SIG-M5 treated with dmso at 0.1 percent for 504 hours (cell line): ENCODE data around the gene PCNT.
A peak's percentile ranks its signal among the peaks of the same experiment; 100 is the strongest.
"Not testable (repeated sequence)": the region's sequence is repeated elsewhere in the genome, so short reads cannot be mapped to it uniquely, and the experiment has no call there.

ENCODE experiments used
- DNase-seq: peaks from one replicate; lab custom pipeline; 2025; ENCODE audit not compliant: unreplicated experiment; lab: John Stamatoyannopoulos, UW

PCNT gene

DNA sequence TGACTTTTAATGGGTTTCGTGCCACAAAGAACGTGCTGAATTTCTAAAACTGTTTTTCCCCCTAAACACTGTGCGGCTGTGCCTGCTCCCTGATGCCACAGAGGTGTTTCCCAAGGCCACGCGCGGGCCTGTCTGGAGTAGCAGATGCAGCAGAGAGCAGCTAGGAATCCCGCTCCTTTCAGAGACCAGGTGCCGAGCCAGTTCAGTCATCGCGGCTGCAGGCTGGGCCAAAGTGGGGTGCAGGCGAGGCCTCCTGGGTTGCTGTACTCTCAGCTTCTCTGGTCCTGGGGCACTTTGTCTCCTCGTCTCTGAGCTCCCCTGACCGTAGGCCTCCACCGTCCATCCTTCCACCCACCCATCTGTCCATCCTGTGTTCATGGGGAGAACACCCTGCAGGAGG, 117.4 kb downstream of the PCNT start:
- DNase-seq = no peak

DNA sequence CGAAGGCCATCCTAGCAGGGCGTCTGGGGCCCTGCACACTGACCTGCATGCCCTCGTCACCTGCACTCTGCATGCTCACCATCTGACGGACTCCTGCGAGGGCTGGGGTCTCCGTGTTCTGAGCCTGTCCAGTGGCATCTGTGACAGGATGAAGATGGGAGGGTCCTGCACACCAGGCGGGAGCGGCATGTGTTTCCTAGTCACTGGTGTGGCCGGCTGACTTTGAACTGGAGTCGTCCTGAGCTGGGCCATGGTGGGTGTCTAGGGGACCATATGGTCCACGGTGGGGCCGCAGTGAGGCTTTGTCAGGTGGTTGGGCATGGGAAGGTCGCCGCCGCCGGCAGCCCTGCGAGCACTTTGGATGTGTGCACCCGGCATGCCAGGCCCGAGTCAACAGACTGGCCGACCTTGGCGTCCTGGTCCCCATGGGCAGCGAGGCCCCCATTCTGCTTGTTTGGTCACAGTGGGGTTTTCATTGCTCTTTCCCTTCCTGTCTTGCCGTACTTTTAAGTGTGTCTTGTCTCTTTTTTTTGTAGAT, 118.1 kb downstream of the PCNT start:
- no peak for DNase-seq

- DNase-seq = no peak
These were observed 119.0 kb downstream of the PCNT start for GRCh38 chr21:46442938-46443337.

- DNase-seq = no peak
These were observed 120.0 kb downstream of the PCNT start for GRCh38 chr21:46443910-46444309.

GRCh38 chr21:46448108-46448507, 124.2 kb downstream of the PCNT start:
- no peak for DNase-seq

DNA sequence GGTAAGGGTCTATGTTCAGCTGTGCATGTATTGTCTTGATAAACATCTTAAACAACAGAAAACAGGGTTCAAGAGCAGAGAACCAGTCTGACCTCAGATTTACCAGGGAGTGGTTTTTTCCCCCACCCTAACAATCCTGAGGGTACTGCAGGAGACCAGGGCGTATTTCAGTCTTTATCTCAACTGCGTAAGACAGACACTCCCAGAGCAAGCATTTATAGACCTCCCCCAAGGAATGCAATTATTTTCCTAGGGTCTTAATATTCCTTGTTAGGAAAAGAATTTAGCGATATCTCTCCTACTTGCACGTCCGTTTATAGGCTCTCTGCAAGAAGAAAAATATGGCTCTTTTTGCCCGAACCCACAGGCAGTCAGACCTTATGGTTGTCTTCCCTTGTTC, 124.9 kb downstream of the PCNT start:
- DNase-seq = not testable (repeated sequence)

GRCh38 chr21:46452710-46453109, 128.8 kb downstream of the PCNT start:
- no peak for DNase-seq

- DNase-seq = no peak
These were observed 130.2 kb downstream of the PCNT start for GRCh38 chr21:46454142-46454541.

DNA sequence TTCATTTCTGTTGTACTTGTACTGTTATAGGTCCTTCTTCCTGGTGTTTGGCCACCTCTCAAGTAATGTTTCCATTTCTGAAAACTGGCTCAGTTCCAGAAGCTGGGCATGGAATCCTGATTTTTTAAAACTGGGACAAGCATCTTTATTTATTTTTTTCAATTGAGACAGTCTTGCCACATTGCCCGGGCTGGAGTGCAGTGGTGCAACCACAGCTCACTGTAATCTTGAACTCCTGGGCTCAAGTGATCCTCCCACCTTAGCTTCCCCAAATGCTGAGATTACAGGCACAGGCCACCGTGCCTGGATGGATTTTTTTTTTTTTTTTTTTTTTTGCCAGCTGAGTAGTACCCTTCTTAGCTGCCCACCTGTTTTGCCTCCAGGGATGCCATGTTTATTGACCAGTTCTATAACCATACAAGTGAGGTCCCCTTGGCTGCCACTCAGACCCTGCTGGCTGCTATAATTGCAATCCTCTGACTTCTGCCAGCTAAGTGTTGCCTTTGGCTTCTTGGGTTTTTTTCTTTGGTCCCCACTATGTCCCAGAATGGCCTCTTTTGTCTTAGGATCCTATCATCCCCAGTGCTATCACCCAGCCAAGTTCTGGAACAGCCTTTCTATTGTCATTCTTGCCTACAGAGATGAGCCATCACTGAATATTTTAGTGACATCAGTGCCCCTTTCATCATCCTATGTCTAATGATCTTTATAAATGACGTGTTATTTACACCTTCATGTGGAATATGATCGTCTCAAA, 130.9 kb downstream of the PCNT start:
- DNase-seq = no peak

GRCh38 chr21:46455575-46456385, 131.8 kb downstream of the PCNT start:
- no peak for DNase-seq

DNA sequence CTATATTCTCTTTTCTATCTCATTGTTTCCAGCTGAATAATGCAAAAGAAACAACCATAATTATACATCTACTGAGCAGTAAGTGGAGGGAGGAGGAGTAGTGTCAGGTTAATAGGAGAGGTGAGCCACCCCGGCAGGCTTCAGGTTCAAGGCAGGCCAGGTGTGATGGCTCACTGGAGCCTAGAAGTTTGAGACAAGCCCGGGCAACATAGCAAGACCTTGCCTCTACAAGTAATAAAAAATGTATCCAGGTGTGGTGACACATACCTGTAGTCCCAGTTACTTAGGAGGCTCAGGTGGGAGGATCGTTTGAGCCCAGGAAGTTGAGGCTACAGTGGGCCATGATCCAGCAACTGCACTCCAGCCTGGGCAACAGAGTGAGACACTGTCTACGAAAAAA, 132.8 kb downstream of the PCNT start:
- no peak for DNase-seq

- peak; percentile 58 for DNase-seq
These were observed 133.9 kb downstream of the PCNT start for GRCh38 chr21:46457801-46458314.

DNA sequence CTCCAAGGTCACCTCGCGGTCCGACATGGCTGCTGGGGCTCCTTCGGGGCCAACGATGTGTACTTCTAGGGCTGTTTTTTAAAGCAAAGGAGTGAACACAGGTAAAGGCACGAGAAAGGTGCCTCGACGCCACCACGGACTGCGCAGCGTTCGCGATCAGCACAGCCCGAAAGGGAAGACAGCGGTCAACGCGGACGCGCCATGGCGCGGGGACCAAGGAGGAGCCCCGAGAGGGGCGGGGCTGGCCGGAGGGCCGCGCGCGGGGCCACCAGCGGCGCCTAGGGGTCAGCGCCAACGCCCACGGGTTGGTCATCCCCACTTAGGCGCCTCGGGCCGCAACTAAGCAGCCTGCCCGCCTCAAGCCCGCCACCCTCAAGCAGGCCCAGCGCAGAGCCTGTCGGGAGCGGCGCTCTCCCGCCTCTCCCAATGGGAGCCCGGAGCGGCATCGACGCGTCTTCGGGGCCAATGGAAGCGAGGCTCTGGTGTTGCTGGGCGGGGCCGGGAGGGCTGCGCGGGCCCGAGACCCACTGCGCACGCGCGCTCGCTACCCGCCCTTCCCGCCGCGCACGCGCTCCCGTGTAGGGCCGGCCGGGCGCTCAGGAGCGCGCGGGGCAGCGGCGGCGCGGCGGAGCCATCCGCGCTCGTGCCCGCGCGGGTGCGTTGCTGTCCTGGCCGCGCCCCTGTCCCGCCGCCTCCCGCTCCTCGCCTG, 134.5 kb downstream of the PCNT start, which contains the start of gene DIP2A:
TSS of gene DIP2A (plus strand) at position 577 of the 709 bp plus-strand sequence. CDS start 241 bp downstream, outside the sequence.
- DNase-seq = peak; percentile 97

DNA sequence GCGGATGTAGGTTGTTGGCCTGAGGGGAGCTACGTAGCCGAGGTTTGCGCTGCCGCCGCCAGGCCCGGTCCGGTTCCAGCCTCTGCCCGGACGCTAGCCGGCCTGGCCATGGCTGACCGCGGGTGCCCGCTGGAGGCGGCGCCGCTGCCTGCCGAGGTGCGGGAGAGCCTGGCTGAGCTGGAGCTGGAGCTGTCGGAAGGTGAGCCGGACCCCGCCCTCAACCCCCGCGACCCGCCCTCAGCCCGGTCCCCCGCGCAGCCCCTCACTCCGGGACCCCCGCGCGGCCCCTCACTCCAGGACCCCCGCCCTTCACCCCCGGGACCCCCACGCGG, 135.0 kb downstream of the PCNT start:
- DNase-seq = no peak

DNA sequence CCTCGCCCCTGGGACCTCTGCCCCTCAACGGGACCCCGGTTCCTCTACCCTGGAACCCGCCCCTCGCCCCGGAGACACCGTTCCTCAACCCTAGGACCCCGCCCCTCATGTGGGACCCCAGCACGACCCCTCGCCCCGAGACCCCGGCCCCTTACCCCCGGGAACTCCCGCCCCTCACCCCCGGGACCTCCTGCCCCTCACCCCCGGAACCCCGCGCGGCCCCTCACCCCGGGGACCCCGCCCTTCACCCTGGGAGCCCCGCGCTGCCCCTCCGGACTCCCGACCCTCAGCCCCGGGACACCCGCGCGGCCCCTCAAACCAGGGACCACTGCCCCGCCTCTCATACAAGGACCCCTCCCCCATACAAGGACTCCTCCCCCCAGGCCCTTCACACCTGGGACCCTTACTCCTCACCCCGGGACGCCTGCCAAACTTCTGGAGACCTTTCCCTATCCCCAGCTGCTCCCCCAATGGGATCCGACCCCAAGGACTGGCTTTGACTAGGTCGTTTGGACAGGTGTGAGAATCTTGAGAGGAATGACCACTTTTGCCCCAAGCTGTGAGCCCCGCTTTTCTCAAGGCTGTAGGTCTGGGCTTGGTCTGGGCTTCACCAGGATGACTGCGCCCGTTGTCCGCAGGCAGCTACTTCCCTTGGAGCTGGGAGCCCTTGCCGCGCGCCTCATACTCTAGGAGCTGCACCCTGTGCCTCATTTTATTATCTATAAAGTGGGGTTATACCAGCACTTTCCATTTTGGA, 135.6 kb downstream of the PCNT start:
- peak; percentile 35 for DNase-seq

- DNase-seq = no peak
These were observed 138.0 kb downstream of the PCNT start for GRCh38 chr21:46461909-46462308.

GRCh38 chr21:46465153-46465552, 141.2 kb downstream of the PCNT start:
- not testable (repeated sequence) for DNase-seq

GRCh38 chr21:46465651-46466050, 141.7 kb downstream of the PCNT start:
- DNase-seq = peak; percentile 13

GRCh38 chr21:46468108-46468774, 144.3 kb downstream of the PCNT start:
- DNase-seq = no peak

- DNase-seq = no peak
These were observed 145.3 kb downstream of the PCNT start for GRCh38 chr21:46469275-46469674.
